Tibial nerve (tissue), 4 donors: ENCODE data around the gene CPSF6. TPM values are rescaled to one million over a fixed set of nuclear protein-coding genes. Genes with fewer than 3 reads are reported as not detected.
A peak's percentile ranks its signal among the peaks of the same experiment; 100 is the strongest.

ENCODE experiments used
- DNase-seq, 2 donors: peaks; one replicate each; pipeline ENCODE4 v3.0.0-alpha.2; 2019; ENCODE audit warnings: low spot score in 2 of 2
- H3K27ac ChIP-seq, 4 donors: fragments of 200-600 bp; sonication (generic) in 3 of 4; one replicate each; pipeline ENCODE4 v1.5.1; 2017 to 2019; ENCODE audit warnings: mild to moderate bottlenecking in 1 of 4
- H3K27me3 ChIP-seq, 2 donors: fragments of 200-600 bp; sonication (generic) in 1 of 2; one replicate each; pipeline versions ENCODE4 v1.5.1 to v1.6.0; 2017 to 2019
- H3K36me3 ChIP-seq, 3 donors: fragments of 200-600 bp; sonication (generic); one replicate each; pipeline ENCODE4 v1.5.1; 2018 to 2019
- H3K4me1 ChIP-seq, 4 donors: fragments of 200-600 bp; sonication (generic) in 3 of 4; one replicate each; pipeline ENCODE4 v1.5.1; 2017 to 2019
- H3K4me3 ChIP-seq, 4 donors: fragments of 200-600 bp; sonication (generic) in 3 of 4; one replicate each; pipeline ENCODE4 v1.5.1; 2017 to 2019; ENCODE audit warnings: mild to moderate bottlenecking in 1 of 4, moderate library complexity in 1 of 4
- H3K9me3 ChIP-seq, 4 donors: fragments of 200-600 bp; sonication (generic) in 3 of 4; one replicate each; pipeline ENCODE4 v1.5.1; 2017 to 2019
- EP300 ChIP-seq, 2 donors: sonication (generic); formaldehyde crosslinking; IDR thresholded peaks; one replicate each; pipeline ENCODE4 v1.6.1; 2017; ENCODE audit warnings: antibody characterized with exemption in 2 of 2, mild to moderate bottlenecking in 1 of 2
- POLR2A ChIP-seq, 2 donors: fragments of 450-650 bp; IDR thresholded peaks; one replicate each; pipeline ENCODE4 v1.6.1; 2017; ENCODE audit warnings: antibody characterized with exemption in 2 of 2, mild to moderate bottlenecking in 2 of 2, moderate library complexity in 2 of 2
- WGBS, 2 donors: methylation state at CpG; one replicate each; pipeline ENCODE4 v1.1.5; 2018; 5-methylcytosine and 5-hydroxymethylcytosine counted together
- total RNA-seq, 4 donors: library from RNA; depleted of rRNA; stranded (reverse); fragments of >200 nt; gene quantifications; one replicate each; pipeline ENCODE4 v1.1.0, GENCODE V29; 2016
- TF ChIP-seq, protein P1 (sequence below), 5 experiments: fragments of 200-600 bp in 3 of 5; fragments of 450-650 bp in 2 of 5; sonication (generic) in 3 of 5; IDR thresholded peaks; one replicate each; pipeline ENCODE4 v1.5.1; 2016 to 2019; ENCODE audit warnings: antibody characterized with exemption in 5 of 5, mild to moderate bottlenecking in 3 of 5, moderate library complexity in 2 of 5

The CPSF6 gene
- total RNA-seq, 4 donors from 2014 or later, result 37.3 to 50.0 (median 43.2) TPM

DNA sequence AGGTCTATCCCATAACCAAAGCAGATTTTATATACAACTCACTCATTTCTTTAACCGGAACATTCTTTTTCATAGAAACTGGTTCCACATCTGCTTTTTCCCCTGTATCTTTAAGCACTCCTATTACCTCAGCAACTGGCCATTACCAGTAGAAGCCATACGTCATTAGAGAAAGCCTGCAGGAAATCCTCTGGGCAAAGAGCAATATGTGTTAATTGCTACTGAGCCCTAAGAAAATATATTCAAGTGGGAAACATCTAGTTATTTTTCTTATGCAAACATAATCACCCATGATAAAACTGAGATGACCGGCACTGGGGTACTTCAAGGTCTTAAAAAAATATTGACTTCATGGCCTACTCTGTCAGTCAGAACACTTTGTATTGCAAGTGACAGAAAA, 28.2 kb upstream of the CPSF6 start:
- 61 to 67% methylated on average over 3 of the region's 3 CpGs for WGBS, 2 donors
- no peaks in the 10 kb centered on the region for H3K36me3 ChIP-seq
- H3K27ac ChIP-seq, result no peak overlapping the region
- no peak for DNase-seq
- H3K4me3 ChIP-seq, result no peak overlapping the region
- H3K9me3 ChIP-seq, result no peaks in the 10 kb centered on the region
- no peak for TF ChIP-seq EP300 (IDR thresholded peaks at IDR 0.05)
- no peak for TF ChIP-seq POLR2A (IDR thresholded peaks at IDR 0.05)
- H3K4me1 ChIP-seq, result no peaks in the 10 kb centered on the region
- no peaks in the 10 kb centered on the region for H3K27me3 ChIP-seq

DNA sequence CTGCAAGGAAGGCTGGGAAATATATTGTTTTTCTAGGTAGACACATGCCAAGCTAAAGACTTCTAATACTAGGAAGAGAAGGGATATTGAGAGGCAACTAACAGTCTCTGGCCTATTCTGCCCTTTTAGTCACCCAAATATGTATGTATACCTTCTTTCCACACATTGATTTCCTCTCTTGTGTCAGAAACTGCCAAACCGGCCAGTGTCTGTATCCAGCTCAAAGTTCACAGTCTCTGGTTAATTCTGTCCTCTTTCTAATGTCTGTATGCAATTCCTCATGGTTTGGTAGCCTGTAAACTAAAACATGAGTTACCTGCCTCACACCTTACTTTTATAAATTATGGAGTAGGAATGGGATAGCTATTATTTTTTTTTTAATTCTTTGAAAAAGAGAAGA, 25.2 kb upstream of the CPSF6 start:
- TF ChIP-seq EP300 (IDR thresholded peaks at IDR 0.05) (no peak), POLR2A (IDR thresholded peaks at IDR 0.05) (no peak)
- TF ChIP-seq, protein P1, sequence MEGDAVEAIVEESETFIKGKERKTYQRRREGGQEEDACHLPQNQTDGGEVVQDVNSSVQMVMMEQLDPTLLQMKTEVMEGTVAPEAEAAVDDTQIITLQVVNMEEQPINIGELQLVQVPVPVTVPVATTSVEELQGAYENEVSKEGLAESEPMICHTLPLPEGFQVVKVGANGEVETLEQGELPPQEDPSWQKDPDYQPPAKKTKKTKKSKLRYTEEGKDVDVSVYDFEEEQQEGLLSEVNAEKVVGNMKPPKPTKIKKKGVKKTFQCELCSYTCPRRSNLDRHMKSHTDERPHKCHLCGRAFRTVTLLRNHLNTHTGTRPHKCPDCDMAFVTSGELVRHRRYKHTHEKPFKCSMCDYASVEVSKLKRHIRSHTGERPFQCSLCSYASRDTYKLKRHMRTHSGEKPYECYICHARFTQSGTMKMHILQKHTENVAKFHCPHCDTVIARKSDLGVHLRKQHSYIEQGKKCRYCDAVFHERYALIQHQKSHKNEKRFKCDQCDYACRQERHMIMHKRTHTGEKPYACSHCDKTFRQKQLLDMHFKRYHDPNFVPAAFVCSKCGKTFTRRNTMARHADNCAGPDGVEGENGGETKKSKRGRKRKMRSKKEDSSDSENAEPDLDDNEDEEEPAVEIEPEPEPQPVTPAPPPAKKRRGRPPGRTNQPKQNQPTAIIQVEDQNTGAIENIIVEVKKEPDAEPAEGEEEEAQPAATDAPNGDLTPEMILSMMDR (IDR thresholded peaks at IDR 0.05), result no peak
- no peak for DNase-seq
- no peak overlapping the region for H3K4me3 ChIP-seq
- no peaks in the 10 kb centered on the region for H3K9me3 ChIP-seq
- H3K36me3 ChIP-seq, result no peaks in the 10 kb centered on the region
- no peaks in the 10 kb centered on the region for H3K4me1 ChIP-seq
- 91 to 97% methylated on average over 1 of the region's 1 CpG for WGBS, 2 donors
- no peak overlapping the region for H3K27ac ChIP-seq
- no peaks in the 10 kb centered on the region for H3K27me3 ChIP-seq

DNA sequence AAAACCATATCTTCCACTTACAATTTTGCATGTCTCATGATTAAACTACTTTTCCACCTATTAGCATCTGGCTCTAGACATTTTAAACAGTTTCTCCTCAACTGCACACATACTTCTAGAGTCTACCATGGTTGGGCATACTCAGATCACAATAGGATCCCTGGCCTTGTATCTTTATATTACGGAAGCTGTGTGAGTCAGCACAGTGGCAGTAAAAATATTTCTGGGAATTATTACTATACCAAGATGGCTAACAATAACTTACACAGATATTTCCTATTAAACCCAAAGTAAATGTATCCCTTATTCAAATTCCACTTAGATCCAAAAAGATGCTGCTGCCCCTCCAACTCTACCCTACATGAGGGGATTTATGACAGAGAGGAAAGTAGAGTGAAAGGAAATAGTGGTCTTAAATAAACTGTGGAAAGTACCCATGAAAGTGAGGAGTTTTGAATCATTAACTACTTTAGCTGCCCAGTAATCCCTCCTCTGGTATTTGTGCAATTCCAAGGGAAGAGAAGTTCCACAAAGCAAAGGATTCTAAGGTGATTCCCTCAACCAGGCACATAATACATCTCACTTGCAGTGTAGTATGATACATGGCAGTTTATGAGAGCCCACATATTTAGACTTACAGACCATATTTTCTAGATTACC, 14.0 kb upstream of the CPSF6 start:
- TF ChIP-seq, protein P1 (IDR thresholded peaks at IDR 0.05), result no peak
- TF ChIP-seq POLR2A (IDR thresholded peaks at IDR 0.05) (no peak), EP300 (IDR thresholded peaks at IDR 0.05) (no peak)
- H3K9me3 ChIP-seq, result no peaks in the 10 kb centered on the region
- WGBS, 2 donors, result 97 to 100% methylated on average over 1 of the region's 1 CpG

DNA sequence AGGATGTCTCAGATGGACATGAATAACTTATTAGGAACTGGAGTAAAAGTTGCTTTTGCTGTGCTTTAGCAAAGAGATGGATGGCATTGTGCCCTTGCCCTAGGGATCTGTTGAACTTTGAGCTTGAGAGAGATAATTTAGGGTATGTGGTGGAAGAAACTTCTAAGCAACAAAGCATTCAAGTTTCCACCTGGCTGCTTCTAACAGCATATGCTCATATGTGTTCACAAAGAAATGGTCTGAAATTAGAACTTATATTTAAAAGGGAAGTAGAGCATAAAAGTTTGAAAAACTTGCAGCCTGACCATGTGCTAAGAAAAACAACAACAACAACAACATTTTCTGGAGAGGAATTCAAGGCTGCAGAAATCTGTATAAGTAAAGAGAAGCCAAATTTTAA, 7.9 kb upstream of the CPSF6 start:
- Histone ChIP-seq H3K27me3 (no peaks in the 10 kb centered on the region), H3K4me1 (no peaks in the 10 kb centered on the region), H3K27ac (no peak overlapping the region), H3K9me3 (peaks cover 0 to 22% (median 0%) of the 10 kb centered on the region in 4 donors), H3K4me3 (no peak overlapping the region), H3K36me3 (no peaks in the 10 kb centered on the region)
- DNase-seq, result no peak
- TF ChIP-seq, protein P1 (IDR thresholded peaks at IDR 0.05), result no peak
- TF ChIP-seq POLR2A (IDR thresholded peaks at IDR 0.05), result no peak
- TF ChIP-seq EP300 (IDR thresholded peaks at IDR 0.05), result no peak

More for the DNA sequence above, 14.0 kb upstream of the CPSF6 start:
- Histone ChIP-seq H3K4me3 (no peak overlapping the region), H3K4me1 (no peaks in the 10 kb centered on the region), H3K27me3 (no peaks in the 10 kb centered on the region), H3K36me3 (no peaks in the 10 kb centered on the region), H3K27ac (no peak overlapping the region)
- no peak for DNase-seq

DNA sequence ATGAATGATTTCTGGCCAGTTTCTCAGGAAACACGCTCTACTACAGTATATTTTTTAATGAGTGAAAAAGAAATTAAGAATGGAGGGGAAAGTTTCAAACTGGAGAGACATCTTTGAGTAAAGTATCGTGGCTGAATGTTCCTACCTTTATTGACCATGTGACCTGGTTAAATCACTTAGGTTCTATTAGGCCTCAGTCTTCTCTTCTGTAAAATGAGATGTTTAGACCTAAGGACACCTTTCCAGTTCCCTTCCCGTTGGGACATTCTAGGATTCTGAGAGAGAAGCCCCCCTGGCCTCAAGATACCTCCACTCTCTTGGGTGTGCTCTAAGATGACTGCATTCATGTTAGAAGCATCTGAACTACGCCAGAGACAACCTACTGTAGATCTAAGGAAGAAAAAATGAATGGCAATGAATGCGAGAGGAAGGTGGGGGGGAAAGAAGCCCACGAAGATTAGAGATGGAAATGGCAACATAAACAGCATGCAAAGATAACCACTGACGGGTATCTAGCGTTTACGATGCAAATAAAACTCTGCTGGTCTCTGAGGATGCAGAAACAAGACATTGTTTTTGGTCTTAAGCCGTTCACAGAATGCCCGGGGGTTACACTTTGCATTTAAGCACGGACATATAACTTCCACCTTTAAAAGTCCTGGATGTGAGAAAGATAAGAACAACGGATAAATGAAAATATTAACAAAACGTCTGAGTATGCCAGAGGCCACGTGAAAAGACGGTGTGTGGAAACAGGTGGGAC, 599 bp upstream of the CPSF6 start:
- H3K9me3 ChIP-seq, result no peaks in the 10 kb centered on the region
- H3K36me3 ChIP-seq, result no peaks in the 10 kb centered on the region
- H3K4me1 ChIP-seq, result peaks cover 0 to 39% (median 15%) of the 10 kb centered on the region in 4 donors
- no peaks in the 10 kb centered on the region for H3K27me3 ChIP-seq
- TF ChIP-seq, protein P1 (IDR thresholded peaks at IDR 0.05), result no peak
- no peak for TF ChIP-seq EP300 (IDR thresholded peaks at IDR 0.05)
- TF ChIP-seq POLR2A (IDR thresholded peaks at IDR 0.05), result no peak
- no peak for DNase-seq
- H3K27ac ChIP-seq, result peak overlapping the region; percentile 84 to 99 (median 92)
- WGBS, 2 donors, result 17% methylated on average over 16 of the region's 16 CpGs
- peak overlapping the region; percentile 23 to 92 (median 79) for H3K4me3 ChIP-seq
